ENCODE measurements around the gene GNAL.

The GNAL gene

DNA sequence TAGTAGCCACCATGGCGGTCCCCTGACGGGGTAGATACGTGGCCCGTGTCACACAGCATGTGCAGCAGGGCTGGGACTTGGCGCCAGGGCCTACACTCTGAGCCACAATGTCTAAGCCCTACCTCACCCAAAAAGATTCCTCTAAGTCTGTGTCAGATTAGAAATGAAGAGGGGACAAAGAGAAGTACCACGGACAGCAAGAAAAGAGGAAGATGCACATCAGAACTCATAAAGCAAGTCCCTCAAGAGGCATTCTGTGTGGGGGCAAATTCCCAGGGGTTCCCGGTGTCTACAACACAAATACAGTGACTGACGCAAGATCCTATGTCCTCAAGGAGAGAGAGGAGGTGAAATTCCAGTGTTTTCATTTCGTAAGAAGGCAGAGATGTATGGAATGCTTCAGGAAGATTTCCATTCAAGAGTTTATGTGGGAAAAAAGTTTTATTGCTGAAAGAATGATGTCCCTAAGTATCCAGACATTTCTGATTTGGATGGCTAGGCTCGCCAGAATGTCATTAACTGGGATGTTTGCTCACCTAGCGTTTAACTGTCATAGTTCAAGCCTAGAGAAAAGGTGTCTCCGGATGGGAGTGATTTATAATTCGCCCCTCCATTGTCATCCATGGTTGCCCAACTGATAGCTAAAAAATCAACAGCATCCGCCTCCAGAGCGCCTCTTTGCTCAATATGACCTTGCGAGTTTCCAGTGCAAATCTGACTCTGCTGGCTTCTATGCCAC is 86.5 kb downstream of the GNAL start:
- no peaks in the 10 kb centered on the region for H3K27me3 ChIP-seq
- H3K27ac ChIP-seq: no peak overlapping the region
- no peaks in the 10 kb centered on the region for H3K4me1 ChIP-seq
- TF ChIP-seq, protein P1, sequence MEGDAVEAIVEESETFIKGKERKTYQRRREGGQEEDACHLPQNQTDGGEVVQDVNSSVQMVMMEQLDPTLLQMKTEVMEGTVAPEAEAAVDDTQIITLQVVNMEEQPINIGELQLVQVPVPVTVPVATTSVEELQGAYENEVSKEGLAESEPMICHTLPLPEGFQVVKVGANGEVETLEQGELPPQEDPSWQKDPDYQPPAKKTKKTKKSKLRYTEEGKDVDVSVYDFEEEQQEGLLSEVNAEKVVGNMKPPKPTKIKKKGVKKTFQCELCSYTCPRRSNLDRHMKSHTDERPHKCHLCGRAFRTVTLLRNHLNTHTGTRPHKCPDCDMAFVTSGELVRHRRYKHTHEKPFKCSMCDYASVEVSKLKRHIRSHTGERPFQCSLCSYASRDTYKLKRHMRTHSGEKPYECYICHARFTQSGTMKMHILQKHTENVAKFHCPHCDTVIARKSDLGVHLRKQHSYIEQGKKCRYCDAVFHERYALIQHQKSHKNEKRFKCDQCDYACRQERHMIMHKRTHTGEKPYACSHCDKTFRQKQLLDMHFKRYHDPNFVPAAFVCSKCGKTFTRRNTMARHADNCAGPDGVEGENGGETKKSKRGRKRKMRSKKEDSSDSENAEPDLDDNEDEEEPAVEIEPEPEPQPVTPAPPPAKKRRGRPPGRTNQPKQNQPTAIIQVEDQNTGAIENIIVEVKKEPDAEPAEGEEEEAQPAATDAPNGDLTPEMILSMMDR (IDR thresholded peaks at IDR 0.05): no peak
- H3K4me3 ChIP-seq: no peak overlapping the region
- intact Hi-C loops (cut with DNase I; ENCODE audit: low total_unique reads): no loop called here
- H3K36me3 ChIP-seq: no peaks in the 10 kb centered on the region
- no peaks in the 10 kb centered on the region for H3K9me3 ChIP-seq
- DNase-seq: no peak

DNA sequence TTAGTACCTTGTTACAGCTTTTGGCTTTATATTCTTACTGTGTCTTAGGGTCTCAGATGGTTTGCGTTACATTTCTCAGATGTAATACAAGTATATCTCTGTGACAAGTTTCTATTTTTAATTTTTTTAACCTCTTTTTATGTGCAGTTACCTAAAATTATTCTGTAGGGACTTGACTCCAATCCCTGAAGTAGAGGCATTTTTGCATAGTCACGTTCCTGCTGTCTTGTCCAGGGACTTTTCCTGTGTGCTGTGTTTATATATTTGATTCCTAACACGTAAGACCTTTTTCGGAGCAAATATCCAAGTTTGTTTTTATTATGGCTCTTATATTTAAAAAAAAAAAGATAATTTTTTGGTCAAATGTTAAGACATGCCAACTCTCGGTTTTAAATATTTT is 91.0 kb downstream of the GNAL start:
- H3K27ac ChIP-seq: no peak overlapping the region
- H3K4me3 ChIP-seq: no peak overlapping the region
- no peaks in the 10 kb centered on the region for H3K27me3 ChIP-seq
- TF ChIP-seq, protein P1 (IDR thresholded peaks at IDR 0.05): no peak
- intact Hi-C loops (cut with DNase I; ENCODE audit: low total_unique reads): no loop called here
- no peaks in the 10 kb centered on the region for H3K9me3 ChIP-seq
- no peak for DNase-seq
- no peaks in the 10 kb centered on the region for H3K36me3 ChIP-seq
- H3K4me1 ChIP-seq: no peaks in the 10 kb centered on the region

GRCh38 chr18:11783716-11784331 is 94.8 kb downstream of the GNAL start:
- intact Hi-C loops (cut with DNase I; ENCODE audit: low total_unique reads): no loop called here
- no peaks in the 10 kb centered on the region for H3K36me3 ChIP-seq
- H3K27me3 ChIP-seq: no peaks in the 10 kb centered on the region
- no peak for DNase-seq
- no peak overlapping the region for H3K27ac ChIP-seq
- no peak overlapping the region for H3K4me3 ChIP-seq
- H3K4me1 ChIP-seq: peaks cover 0 to 4% (median 2%) of the 10 kb centered on the region in 4 donors
- no peaks in the 10 kb centered on the region for H3K9me3 ChIP-seq
- TF ChIP-seq, protein P1 (IDR thresholded peaks at IDR 0.05): no peak

GRCh38 chr18:11784674-11785304 is 95.7 kb downstream of the GNAL start:
- TF ChIP-seq, protein P1 (IDR thresholded peaks at IDR 0.05): no peak
- Histone ChIP-seq H3K27me3 (no peaks in the 10 kb centered on the region), H3K4me1 (peaks cover 0 to 4% (median 2%) of the 10 kb centered on the region in 4 donors), H3K27ac (no peak overlapping the region), H3K9me3 (no peaks in the 10 kb centered on the region), H3K36me3 (no peaks in the 10 kb centered on the region), H3K4me3 (no peak overlapping the region)
- intact Hi-C loops (cut with DNase I; ENCODE audit: low total_unique reads): no loop called here
- DNase-seq: no peak

GRCh38 chr18:11785444-11786055 is 96.5 kb downstream of the GNAL start:
- DNase-seq: no peak
- TF ChIP-seq, protein P1 (IDR thresholded peaks at IDR 0.05): no peak
- intact Hi-C loops (cut with DNase I; ENCODE audit: low total_unique reads): no loop called here

More at GRCh38 chr18:11785444-11786055, 96.5 kb downstream of the GNAL start:
- Histone ChIP-seq H3K4me1 (peaks cover 0 to 4% (median 2%) of the 10 kb centered on the region in 4 donors), H3K9me3 (no peaks in the 10 kb centered on the region), H3K27ac (no peak overlapping the region), H3K36me3 (no peaks in the 10 kb centered on the region), H3K27me3 (no peaks in the 10 kb centered on the region), H3K4me3 (no peak overlapping the region)
